Ovary (tissue), 3 donors: Measurements from ENCODE around the gene ATP8A1.

Source experiments
- CTCF ChIP-seq, 3 donors: fragments of 450-650 bp in 2 of 3; fragments of 200-600 bp in 1 of 3; IDR thresholded peaks; one replicate each; pipeline versions ENCODE4 v1.5.1 to v1.8.0; 2016 to 2022; ENCODE audit warnings: antibody characterized with exemption in 3 of 3, mild to moderate bottlenecking in 1 of 3
- EP300 ChIP-seq: sonication (generic); formaldehyde crosslinking; IDR thresholded peaks from one replicate; pipeline ENCODE4 v1.6.1; 2017; ENCODE audit warnings: antibody characterized with exemption
- POLR2A ChIP-seq: fragments of 450-650 bp; IDR thresholded peaks from one replicate; pipeline ENCODE4 v1.6.1; 2017; ENCODE audit warnings: antibody characterized with exemption, mild to moderate bottlenecking, moderate library complexity
- donor health status: DM: no; HTN: no; CAD: no.

GRCh38 chr4:42655269-42655637, 1.7 kb downstream of the ATP8A1 start:
- no peak for TF ChIP-seq POLR2A
- TF ChIP-seq CTCF (IDR thresholded peaks at IDR 0.05): no peak
- TF ChIP-seq EP300: no peak
